B cell (primary cell): ENCODE data around the gene TRAPPC3L. TPM values are rescaled to one million over a fixed set of nuclear protein-coding genes. Genes with fewer than 3 reads are reported as not detected.

Source experiments
- ATAC-seq: fragments of 200-7000 bp; cut with Tn5 transposase; one replicate; pipeline ENCODE4 v1.10.0; 2021; ENCODE audit warnings: low read depth, mild to moderate bottlenecking, moderate number of reproducible peaks, moderate library complexity
- CTCF ChIA-PET: fragments of 350-600 bp; sonication (Branson Sonifier 250); formaldehyde crosslinking; loops from one replicate; lab custom pipeline; 2021; ENCODE audit warnings: antibody characterized with exemption, inconsistent platforms; lab: Charles Lee
- POLR2A ChIA-PET: fragments of 350-600 bp; sonication (Branson Sonifier 250); formaldehyde crosslinking; loops from one replicate; lab custom pipeline; 2021; ENCODE audit warnings: antibody characterized with exemption; lab: Charles Lee
- DNase-seq: peaks from one replicate; pipeline ENCODE4 v3.0.0; 2013
- H2AFZ ChIP-seq: 2 replicates; pipeline ENCODE4 v1.6.1; 2012; ENCODE audit warnings: mild to moderate bottlenecking, low read depth, low read length; ENCODE audit not compliant: insufficient read depth, poor library complexity, severe bottlenecking
- H3K27ac ChIP-seq, 2 donors: 1 replicate in 1 of 2; 2 replicates in 1 of 2; pipeline ENCODE4 v1.5.1; 2012 to 2013; ENCODE audit warnings: low read length in 2 of 2, mild to moderate bottlenecking in 2 of 2, moderate library complexity in 1 of 2
- H3K27me3 ChIP-seq, 4 experiments: fragments of 200-600 bp in 1 of 4; sonication (generic) in 1 of 4; replicated peaks in 1 of 4; 1 replicate in 2 of 4; 2 replicates in 2 of 4; pipeline versions ENCODE4 v1.6.1 to v1.7.0; 2013 to 2016; ENCODE audit warnings: low read length in 3 of 4, mild to moderate bottlenecking in 2 of 4, mixed read lengths in 1 of 4, moderate library complexity in 1 of 4; ENCODE audit not compliant: insufficient read depth in 4 of 4, control insufficient read depth in 3 of 4; ENCODE audit errors: control extremely low read depth in 1 of 4
- H3K36me3 ChIP-seq, 2 experiments: replicated peaks in 1 of 2; 1 replicate in 1 of 2; 2 replicates in 1 of 2; pipeline versions ENCODE4 v1.6.1 to v1.7.1; 2013; ENCODE audit warnings: low read length in 1 of 2; ENCODE audit not compliant: insufficient read depth in 2 of 2, control insufficient read depth in 1 of 2; ENCODE audit errors: control extremely low read depth in 1 of 2, extremely low read depth in 1 of 2
- H3K4me1 ChIP-seq, 2 donors: fragments of 200-600 bp in 1 of 2; sonication (generic) in 1 of 2; 1 replicate in 1 of 2; 2 replicates in 1 of 2; pipeline versions ENCODE4 v1.5.1 to v1.6.1; 2013 to 2017; ENCODE audit warnings: low read length in 2 of 2; ENCODE audit not compliant: control insufficient read depth in 2 of 2, insufficient read depth in 2 of 2
- H3K4me2 ChIP-seq: replicated peaks from 2 replicates; pipeline ENCODE3; 2012; ENCODE audit warnings: mild to moderate bottlenecking, low read depth, low read length; ENCODE audit not compliant: poor library complexity, severe bottlenecking
- H3K4me3 ChIP-seq, 5 experiments: fragments of 200-600 bp in 1 of 5; sonication (generic) in 1 of 5; 1 replicate in 3 of 5; 2 replicates in 2 of 5; pipeline versions ENCODE4 v1.5.1 to v1.7.0; 2011 to 2016; ENCODE audit warnings: low read length in 4 of 5, mild to moderate bottlenecking in 4 of 5, low read depth in 2 of 5, control low read depth in 1 of 5, moderate library complexity in 1 of 5; ENCODE audit not compliant: insufficient read depth in 1 of 5; ENCODE audit errors: control extremely low read depth in 1 of 5, extremely low read depth in 1 of 5
- H3K79me2 ChIP-seq: fragments of 200-600 bp; sonication (generic); one replicate; pipeline ENCODE4 v1.6.0; 2016; ENCODE audit warnings: low read length; ENCODE audit not compliant: control insufficient read depth, insufficient read depth
- H3K9ac ChIP-seq: fragments of 200-600 bp; sonication (generic); 2 replicates; pipeline ENCODE4 v1.6.1; 2017; ENCODE audit warnings: mild to moderate bottlenecking, low read length, moderate library complexity
- H3K9me3 ChIP-seq, 3 donors: one replicate each; pipeline versions ENCODE4 v1.6.1 to v1.7.1; 2013; ENCODE audit warnings: low read length in 2 of 3; ENCODE audit not compliant: control insufficient read depth in 2 of 3, insufficient read depth in 1 of 3; ENCODE audit errors: control extremely low read depth in 1 of 3
- H4K20me1 ChIP-seq: 2 replicates; pipeline ENCODE4 v1.6.0; 2012; ENCODE audit warnings: mild to moderate bottlenecking, low read length; ENCODE audit not compliant: insufficient read depth, control insufficient read depth, poor library complexity, severe bottlenecking
- H3K27ac Mint-ChIP-seq: one replicate; pipeline ENCODE4 v1.8.0; 2021; ENCODE audit warnings: mixed read lengths
- H3K27me3 Mint-ChIP-seq: one replicate; pipeline ENCODE4 v1.8.0; 2021; ENCODE audit warnings: mixed read lengths
- H3K4me1 Mint-ChIP-seq: one replicate; pipeline ENCODE4 v1.8.0; 2021; ENCODE audit warnings: mixed read lengths
- H3K4me3 Mint-ChIP-seq: one replicate; pipeline ENCODE4 v1.8.0; 2021; ENCODE audit warnings: mixed read lengths
- H3K9me3 Mint-ChIP-seq: one replicate; pipeline ENCODE4 v1.8.0; 2022; ENCODE audit warnings: mixed read lengths; ENCODE audit not compliant: insufficient read depth
- CTCF ChIP-seq: fragments of 200-600 bp; IDR thresholded peaks from one replicate; pipeline ENCODE4 v1.8.0; 2022; ENCODE audit warnings: antibody characterized with exemption, mild to moderate bottlenecking
- EZH2 ChIP-seq: IDR thresholded peaks from 2 replicates; pipeline ENCODE4 v1.6.1; 2012; ENCODE audit warnings: borderline replicate concordance, low read depth, mild to moderate bottlenecking, moderate library complexity, low read length; ENCODE audit not compliant: insufficient read depth, poor library complexity, severe bottlenecking
- WGBS: methylation state at CpG from one replicate; pipeline ENCODE4 v1.1.5; 2013; ENCODE audit warnings: missing lambda C conversion rate; ENCODE audit not compliant: insufficient coverage; 5-methylcytosine and 5-hydroxymethylcytosine counted together
- intact Hi-C: fragments of 100-400 bp; cut with micrococcal nuclease; formaldehyde crosslinking; loops from one replicate; pipeline ENCODE4 v1.10.0; 2022
- polyA plus RNA-seq: library from polyadenylated mRNA; depleted of rRNA; stranded (reverse); fragments of >200 nt; gene quantifications from 2 replicates; pipeline ENCODE4 v1.2.3, GENCODE V29; 2012
- total RNA-seq, 2 donors: library from RNA; stranded (reverse); fragments of 120-200 nt in 1 of 2; gene quantifications; 1 replicate in 1 of 2; 2 replicates in 1 of 2; pipeline versions ENCODE4 v1.2.3 to v1.2.4, GENCODE V29; 2013 to 2022

The TRAPPC3L gene
- total and polyA plus RNA-seq, 2 donors (not counting 1 experiment from before 2014, with no cell fraction given) = not detected

GRCh38 chr6:116514111-116514510 is 31.4 kb downstream of the TRAPPC3L start:
- Histone ChIP-seq H3K27me3 (no peaks in the 10 kb centered on the region), H4K20me1 (no peaks in the 10 kb centered on the region), H3K79me2 (no peaks in the 10 kb centered on the region), H3K4me1 (peaks cover 5 to 6% of the 10 kb centered on the region in 2 donors), H2AFZ (no peak overlapping the region), H3K4me2 (no peak overlapping the region), H3K9ac (no peak overlapping the region), H3K9me3 (no peaks in the 10 kb centered on the region), H3K27ac (no peak overlapping the region), H3K36me3 (no peaks in the 10 kb centered on the region), H3K4me3 (no peak overlapping the region)
- intact Hi-C loops = no loop called here
- no peak overlapping the region for H3K4me3 Mint-ChIP-seq
- TF ChIP-seq EZH2 (no peak), CTCF (no peak)
- ChIA-PET POLR2A (interaction anchor here (0.7 kb wide), 1 partner anchor 202 kb away, joined by 3 read pairs; no protein-coding TSS in a partner anchor), CTCF (interaction anchor here (1.1 to 4.5 kb wide), 4 partner anchors 15 to 245 kb away, joined by 3 to 21 read pairs (median 5); no protein-coding TSS in a partner anchor)
- H3K4me1 Mint-ChIP-seq = peaks cover 18% of the 10 kb centered on the region
- H3K27ac Mint-ChIP-seq = no peak overlapping the region
- DNase-seq (peak; percentile 20), ATAC-seq (no peak)
- 94% methylated on average over 2 of the region's 4 CpGs for WGBS
- H3K9me3 Mint-ChIP-seq = no peaks in the 10 kb centered on the region
- H3K27me3 Mint-ChIP-seq = peaks cover 3% of the 10 kb centered on the region

GRCh38 chr6:116513224-116513875 is 32.1 kb downstream of the TRAPPC3L start:
- Histone ChIP-seq H3K36me3 (no peaks in the 10 kb centered on the region), H3K4me1 (peaks cover 5 to 6% of the 10 kb centered on the region in 2 donors), H3K9ac (no peak overlapping the region), H3K4me2 (no peak overlapping the region), H4K20me1 (no peaks in the 10 kb centered on the region), H3K4me3 (no peak overlapping the region), H2AFZ (no peak overlapping the region), H3K9me3 (peaks cover 0 to 3% (median 0%) of the 10 kb centered on the region in 3 donors), H3K27me3 (no peaks in the 10 kb centered on the region), H3K79me2 (no peaks in the 10 kb centered on the region), H3K27ac (no peak overlapping the region)
- 83% methylated on average over 1 of the region's 2 CpGs for WGBS
- POLR2A ChIA-PET = interaction anchor here (0.7 kb wide), 1 partner anchor 202 kb away, joined by 3 read pairs; no protein-coding TSS in a partner anchor
- H3K4me3 Mint-ChIP-seq = no peak overlapping the region
- H3K9me3 Mint-ChIP-seq = peaks cover 6% of the 10 kb centered on the region
- H3K27me3 Mint-ChIP-seq = peaks cover 3% of the 10 kb centered on the region
- CTCF ChIA-PET = interaction anchor here (0.7 to 4.5 kb wide), 4 partner anchors 19 to 245 kb away, joined by 3 to 21 read pairs (median 4); no protein-coding TSS in a partner anchor
- no peak overlapping the region for H3K27ac Mint-ChIP-seq
- intact Hi-C loops = no loop called here
- DNase-seq (no peak), ATAC-seq (no peak)
- H3K4me1 Mint-ChIP-seq = peaks cover 18% of the 10 kb centered on the region
- TF ChIP-seq EZH2 (no peak), CTCF (no peak)
